OCI-LY7 (cell line): ENCODE measurements around the gene PRKN. TPM values are rescaled to one million over a fixed set of nuclear protein-coding genes. Genes with fewer than 3 reads are reported as not detected.

Experiments
- BruUV-seq: library from RNA; stranded (reverse); fragments of 400-500 nt; replicated peaks from 2 replicates; lab custom pipeline; 2021; lab: Mats Ljungman, UMichigan
- CTCF ChIA-PET: fragments of 300-600 bp; sonication (Branson Sonifier 250); formaldehyde crosslinking; loops from one replicate; lab custom pipeline; 2022; ENCODE audit warnings: antibody characterized with exemption; ENCODE audit not compliant: unreplicated experiment; lab: Charles Lee
- POLR2A ChIA-PET: fragments of 300-600 bp; sonication (Branson Sonifier 250); formaldehyde crosslinking; loops from one replicate; lab custom pipeline; 2022; ENCODE audit warnings: antibody characterized with exemption; lab: Charles Lee
- DNase-seq: peaks from one replicate; pipeline ENCODE4 v3.0.0-alpha.2; 2015; ENCODE audit warnings: low spot score
- H2AFZ ChIP-seq: fragments of 200-600 bp; sonication (generic), shearing (Covaris generic); 2 replicates; pipeline ENCODE4 v1.6.1; 2014; ENCODE audit warnings: mild to moderate bottlenecking, antibody characterized with exemption, low read length, moderate library complexity
- H3K27ac ChIP-seq: fragments of 200-600 bp; sonication (generic); 2 replicates; pipeline ENCODE4 v1.5.1; 2014; ENCODE audit warnings: mixed run types, low read depth, mild to moderate bottlenecking, moderate library complexity, low read length, inconsistent platforms; ENCODE audit not compliant: poor library complexity, severe bottlenecking
- H3K36me3 ChIP-seq: fragments of 200-600 bp; sonication (generic); 2 replicates; pipeline ENCODE4 v1.6.1; 2014; ENCODE audit warnings: mild to moderate bottlenecking, antibody characterized with exemption, low read length, moderate library complexity, mixed read lengths; ENCODE audit not compliant: insufficient read depth
- H3K4me1 ChIP-seq: fragments of 200-600 bp; sonication (generic); 2 replicates; pipeline ENCODE4 v1.5.1; 2014; ENCODE audit warnings: mild to moderate bottlenecking, low read length; ENCODE audit not compliant: insufficient read depth, poor library complexity, severe bottlenecking
- H3K4me2 ChIP-seq: fragments of 200-600 bp; sonication (generic); 2 replicates; pipeline ENCODE4 v1.6.1; 2014; ENCODE audit warnings: mild to moderate bottlenecking, low read length
- H3K4me3 ChIP-seq: fragments of 200-600 bp; sonication (generic); 2 replicates; pipeline ENCODE4 v1.5.1; 2014; ENCODE audit warnings: mild to moderate bottlenecking, low read depth, low read length; ENCODE audit not compliant: poor library complexity, severe bottlenecking
- H3K79me2 ChIP-seq: fragments of 200-600 bp; sonication (generic); 2 replicates; pipeline ENCODE4 v1.6.1; 2016; ENCODE audit warnings: low read depth, mild to moderate bottlenecking, low read length, moderate library complexity, mixed read lengths; ENCODE audit not compliant: insufficient read depth
- H3K9me2 ChIP-seq: fragments of 200-600 bp; sonication (generic); 2 replicates; pipeline ENCODE4 v1.6.1; 2016; ENCODE audit warnings: mild to moderate bottlenecking, low read length, mixed read lengths; ENCODE audit not compliant: insufficient read depth
- H3K9me3 ChIP-seq: fragments of 200-600 bp; sonication (generic); 2 replicates; pipeline ENCODE4 v1.6.1; 2014; ENCODE audit warnings: mild to moderate bottlenecking, mixed run types, low read length, mixed read lengths
- H4K20me1 ChIP-seq: fragments of 200-600 bp; sonication (generic); 2 replicates; pipeline ENCODE4 v1.6.1; 2014; ENCODE audit warnings: mild to moderate bottlenecking, antibody characterized with exemption, low read length, moderate library complexity, mixed read lengths; ENCODE audit not compliant: insufficient read depth
- CTCF ChIP-seq: fragments of 200-600 bp; sonication (generic); conservative IDR thresholded peaks from 2 replicates; pipeline ENCODE4 v1.5.1; 2014; ENCODE audit warnings: mild to moderate bottlenecking, antibody characterized with exemption, low read length, moderate library complexity, mixed read lengths
- EZH2phosphoT487 ChIP-seq: fragments of 200-600 bp; sonication (generic); IDR thresholded peaks from 2 replicates; pipeline ENCODE4 v1.6.1; 2018; ENCODE audit warnings: low read depth, borderline replicate concordance, mild to moderate bottlenecking, mixed run types, antibody characterized with exemption, low read length, moderate library complexity, mixed read lengths
- intact Hi-C: fragments of 100-400 bp; cut with micrococcal nuclease; formaldehyde crosslinking; loops from one replicate; pipeline ENCODE4 v1.10.0; 2022; ENCODE audit not compliant: unreplicated experiment
- total RNA-seq, 2 experiments: library from RNA; depleted of rRNA in 1 of 2; stranded (reverse); fragments of >200 nt in 1 of 2; shearing (Covaris generic) in 1 of 2; gene quantifications; 2 replicates each; pipeline ENCODE4 v1.2.3, GENCODE V29; 2014 to 2022

Gene PRKN
- total RNA-seq, 2 experiments from 2014 or later = 1.3 to 2.0 TPM

DNA sequence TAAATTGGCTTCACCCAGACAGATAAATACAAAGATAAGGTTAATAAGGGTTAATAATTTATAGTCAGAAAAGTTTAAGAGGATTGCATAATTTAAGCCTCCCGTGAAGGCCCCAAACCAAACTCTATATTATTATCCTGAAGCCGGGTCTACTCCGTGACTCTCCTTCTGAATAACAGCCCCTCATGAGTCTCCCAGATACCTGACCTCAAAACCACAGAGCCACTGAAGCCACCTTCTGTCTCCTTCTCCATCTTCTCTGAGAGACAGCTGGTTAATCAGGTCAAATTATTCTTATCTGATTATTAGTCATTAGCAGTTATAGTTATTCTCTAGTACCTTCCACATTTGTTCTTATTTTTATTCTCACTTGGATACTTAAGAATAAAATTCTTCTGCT is 884.5 kb downstream of the PRKN start:
- DNase-seq = no peak
- no peaks in the 10 kb centered on the region for H3K79me2 ChIP-seq
- no peak overlapping the region for H3K4me2 ChIP-seq
- H2AFZ ChIP-seq = no peak overlapping the region
- no TSS peak for BruUV-seq
- POLR2A ChIA-PET = no interaction called here
- no peaks in the 10 kb centered on the region for H4K20me1 ChIP-seq
- no peak overlapping the region for H3K4me3 ChIP-seq
- CTCF ChIA-PET = no interaction called here
- no peaks in the 10 kb centered on the region for H3K9me2 ChIP-seq
- H3K27ac ChIP-seq = no peak overlapping the region
- intact Hi-C loops = no loop called here
- no peaks in the 10 kb centered on the region for H3K9me3 ChIP-seq
- H3K4me1 ChIP-seq = no peaks in the 10 kb centered on the region
- H3K36me3 ChIP-seq = no peaks in the 10 kb centered on the region
- no peak for TF ChIP-seq CTCF
- no peak for TF ChIP-seq EZH2phosphoT487

DNA sequence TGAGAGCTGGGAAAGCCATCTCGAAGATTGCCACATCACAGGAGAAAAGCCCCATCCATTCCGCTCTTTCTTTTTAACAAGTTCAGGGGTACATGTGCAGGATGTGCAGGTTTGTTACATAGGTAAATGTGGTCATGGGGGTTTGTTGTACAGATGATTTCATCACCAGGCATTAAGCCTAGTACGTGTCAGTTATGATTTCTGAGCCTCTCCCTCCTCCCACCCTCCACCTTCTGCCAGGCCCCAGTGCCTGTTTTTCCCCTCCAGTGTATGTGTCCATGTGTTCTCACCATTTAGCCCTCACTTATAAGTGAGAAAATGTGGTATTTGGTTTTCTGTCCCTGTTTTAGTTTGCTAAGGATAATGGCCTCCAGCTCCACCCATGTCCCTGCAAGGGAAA is 887.2 kb downstream of the PRKN start:
- Histone ChIP-seq H3K4me2 (no peak overlapping the region), H2AFZ (no peak overlapping the region), H3K79me2 (no peaks in the 10 kb centered on the region), H3K27ac (no peak overlapping the region), H3K9me2 (no peaks in the 10 kb centered on the region), H3K4me1 (no peaks in the 10 kb centered on the region), H3K9me3 (no peaks in the 10 kb centered on the region), H4K20me1 (no peaks in the 10 kb centered on the region), H3K4me3 (no peak overlapping the region), H3K36me3 (no peaks in the 10 kb centered on the region)
- DNase-seq = no peak
- TF ChIP-seq EZH2phosphoT487 (no peak), CTCF (no peak)
- no TSS peak for BruUV-seq
- POLR2A ChIA-PET = interaction anchor here (0.7 to 1.1 kb wide), 2 partner anchors 49 to 1094 kb away, joined by 3 read pairs; no protein-coding TSS in a partner anchor
- intact Hi-C loops = no loop called here
- CTCF ChIA-PET = no interaction called here

- Histone ChIP-seq H3K4me2 (no peak overlapping the region), H3K27ac (no peak overlapping the region), H3K36me3 (no peaks in the 10 kb centered on the region), H3K9me2 (no peaks in the 10 kb centered on the region), H3K4me3 (no peak overlapping the region), H2AFZ (no peak overlapping the region), H3K9me3 (no peaks in the 10 kb centered on the region), H3K4me1 (no peaks in the 10 kb centered on the region), H3K79me2 (no peaks in the 10 kb centered on the region), H4K20me1 (no peaks in the 10 kb centered on the region)
- TF ChIP-seq CTCF (no peak), EZH2phosphoT487 (no peak)
- ChIA-PET POLR2A (no interaction called here), CTCF (no interaction called here)
- BruUV-seq = no TSS peak
- DNase-seq = no peak
- intact Hi-C loops = no loop called here
Observed at GRCh38 chr6:161838306-161839035, 889.1 kb downstream of the PRKN start.
